GM21360 (cell line): ENCODE data around the gene JMJD8.
A peak's percentile ranks its signal among the peaks of the same experiment; 100 is the strongest.

Experiments used
- ATAC-seq: cut with Tn5 transposase; IDR thresholded peaks from one replicate; pipeline ENCODE4 v1.9.1; 2021; ENCODE audit warnings: mild to moderate bottlenecking, moderate library complexity; ENCODE audit not compliant: unreplicated experiment

JMJD8 gene

DNA sequence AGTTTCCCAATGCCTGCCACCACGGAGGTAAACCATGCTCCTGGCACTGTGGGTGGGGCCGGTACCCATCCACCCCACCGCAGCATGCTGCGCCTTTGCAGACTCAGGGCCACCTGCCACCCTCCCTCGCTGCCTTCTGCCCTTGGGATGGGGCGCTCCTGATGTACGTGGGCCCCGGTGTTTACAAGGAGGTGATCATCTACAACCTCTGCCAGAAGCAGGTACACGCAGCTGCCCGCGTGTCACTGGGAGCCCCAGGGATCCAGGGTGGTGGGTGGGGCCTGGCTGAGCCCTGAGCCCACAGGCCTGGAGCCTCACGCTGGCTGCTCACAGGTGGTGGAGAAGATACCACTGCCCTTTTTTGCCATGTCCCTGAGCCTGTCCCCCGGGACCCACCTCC, 17.6 kb downstream of the JMJD8 start:
- no peak for ATAC-seq

DNA sequence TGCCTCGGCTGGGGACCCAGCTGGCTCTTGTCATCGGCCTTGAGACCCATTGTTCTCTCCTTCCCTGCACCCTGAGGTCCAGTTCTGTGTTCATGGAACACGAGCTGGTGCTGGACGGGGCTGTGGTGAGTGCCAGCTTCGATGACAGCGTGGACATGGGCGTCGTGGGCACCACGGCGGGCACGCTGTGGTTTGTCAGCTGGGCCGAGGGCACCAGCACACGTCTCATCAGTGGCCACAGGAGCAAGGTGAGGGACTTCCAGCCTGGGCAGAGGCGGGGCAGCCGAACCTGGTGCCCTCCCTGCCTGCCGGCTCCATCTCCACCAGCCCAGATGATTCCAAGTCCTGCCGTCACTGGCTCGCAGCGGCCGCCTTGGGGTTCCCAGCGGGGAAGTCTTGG, 21.5 kb downstream of the JMJD8 start:
- no peak for ATAC-seq

DNA sequence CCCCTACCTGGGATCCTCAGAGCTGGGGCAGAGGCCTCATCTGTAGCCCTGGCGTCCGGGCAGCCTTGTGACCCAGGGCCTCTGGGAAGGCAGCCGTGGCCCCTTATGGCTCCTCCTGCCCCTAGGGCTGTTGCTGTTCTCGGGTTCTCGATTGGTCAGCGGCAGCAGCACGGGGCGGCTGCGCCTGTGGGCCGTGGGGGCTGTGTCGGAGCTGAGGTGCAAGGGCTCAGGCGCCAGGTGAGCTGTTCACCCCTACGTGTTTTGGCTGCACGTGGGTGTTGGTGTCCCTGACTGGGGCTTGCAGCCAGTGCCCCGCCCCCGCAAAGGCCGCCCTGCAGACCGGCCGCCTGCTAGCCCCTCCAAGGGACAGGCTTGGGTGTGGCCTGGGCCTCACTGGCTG, 22.0 kb downstream of the JMJD8 start:
- no peak for ATAC-seq

DNA sequence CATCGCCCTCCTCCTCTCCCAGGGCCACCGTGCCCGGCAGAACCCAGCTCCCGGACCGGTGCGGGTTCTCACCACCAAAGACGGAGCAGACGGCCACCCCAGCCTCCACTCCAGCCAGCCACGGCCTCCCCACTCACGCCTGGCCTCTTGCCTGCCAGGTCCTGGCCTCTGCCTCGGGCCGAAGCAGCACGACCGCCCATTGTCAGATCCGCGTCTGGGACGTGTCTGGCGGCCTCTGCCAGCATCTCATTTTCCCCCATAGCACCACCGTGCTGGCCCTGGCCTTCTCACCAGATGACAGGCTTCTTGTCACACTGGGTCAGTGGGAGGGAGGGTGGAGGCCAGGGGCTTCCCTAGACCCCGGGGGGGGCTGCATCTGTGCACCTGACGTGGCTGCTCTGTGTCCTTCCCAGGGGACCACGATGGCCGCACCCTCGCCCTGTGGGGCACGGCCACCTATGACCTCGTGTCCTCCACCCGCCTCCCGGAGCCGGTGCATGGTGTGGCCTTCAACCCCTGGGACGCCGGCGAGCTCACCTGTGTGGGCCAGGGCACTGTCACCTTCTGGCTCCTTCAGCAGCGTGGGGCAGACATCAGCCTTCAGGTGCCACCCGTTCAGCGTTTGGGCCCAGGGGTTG, 22.8 kb downstream of the JMJD8 start:
- no peak for ATAC-seq

DNA sequence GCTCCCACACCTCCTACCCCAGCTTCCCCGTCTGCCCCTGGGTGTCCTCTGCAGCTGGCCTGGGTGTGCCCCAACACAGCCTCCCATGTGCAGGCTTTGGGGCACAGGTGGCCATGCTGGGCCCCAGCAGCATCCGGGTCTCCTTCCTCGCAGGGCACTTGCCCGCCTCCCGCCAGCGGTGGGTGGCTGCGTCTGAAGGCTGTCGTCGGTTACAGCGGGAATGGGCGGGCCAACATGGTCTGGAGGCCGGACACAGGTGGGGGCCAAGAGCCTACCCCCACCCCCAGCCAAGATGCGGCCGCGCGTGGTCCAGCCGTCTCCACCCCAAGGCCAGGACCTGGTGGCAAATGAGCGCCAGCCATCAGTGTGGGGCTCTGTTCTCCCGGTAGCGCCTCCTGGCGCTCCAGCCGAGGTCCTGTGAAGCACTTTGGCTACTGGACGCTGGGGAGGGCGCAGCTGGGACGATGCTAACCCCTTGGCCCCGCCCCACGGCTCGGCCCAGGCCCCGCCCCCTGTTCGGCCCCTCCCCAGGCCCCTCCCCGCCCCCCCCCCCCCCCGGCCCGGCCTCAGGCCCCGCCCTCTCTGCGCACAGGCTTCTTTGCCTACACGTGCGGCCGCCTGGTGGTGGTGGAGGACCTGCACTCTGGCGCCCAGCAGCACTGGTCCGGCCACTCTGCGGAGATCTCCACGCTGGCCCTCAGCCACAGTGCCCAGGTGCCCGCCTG, 23.5 kb downstream of the JMJD8 start:
- peak; percentile 50 for ATAC-seq

DNA sequence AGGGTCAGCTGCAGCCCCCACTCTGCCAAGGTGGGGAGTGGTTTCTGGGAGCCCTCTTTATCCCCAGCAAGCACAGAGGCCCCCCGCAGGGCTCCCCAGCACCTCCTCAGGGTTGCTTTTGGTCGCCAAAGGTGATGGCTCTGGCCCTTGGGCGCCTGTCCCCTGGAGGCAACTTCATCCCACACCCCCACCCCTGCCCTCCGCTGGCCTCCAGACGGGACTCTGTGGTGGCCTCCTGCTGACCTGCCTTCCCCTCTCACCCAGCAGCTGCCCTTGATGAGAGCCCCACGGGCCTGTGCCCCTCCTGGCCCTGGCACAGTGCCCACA, 24.0 kb downstream of the JMJD8 start:
- no peak for ATAC-seq

DNA sequence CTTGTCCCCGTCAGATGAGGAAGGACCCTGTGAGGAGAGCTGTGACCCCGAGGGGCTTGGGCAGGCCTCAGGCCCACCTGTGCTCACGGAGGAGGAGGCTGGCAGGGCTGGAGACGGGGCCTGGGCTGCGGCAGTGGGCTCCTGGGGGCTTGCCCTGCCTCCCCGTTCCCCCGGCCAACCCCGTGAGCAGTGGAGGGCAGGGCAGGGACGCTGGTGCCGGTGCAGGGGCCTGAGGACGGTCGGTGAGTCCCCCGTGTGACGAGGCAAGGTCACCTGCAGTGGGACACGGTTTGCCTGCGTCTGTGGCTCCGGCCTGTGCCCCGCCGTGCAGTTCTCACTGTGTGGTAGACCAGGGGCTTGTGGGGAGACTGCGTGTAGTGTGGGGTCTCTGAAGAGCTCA, 24.5 kb downstream of the JMJD8 start:
- no peak for ATAC-seq

DNA sequence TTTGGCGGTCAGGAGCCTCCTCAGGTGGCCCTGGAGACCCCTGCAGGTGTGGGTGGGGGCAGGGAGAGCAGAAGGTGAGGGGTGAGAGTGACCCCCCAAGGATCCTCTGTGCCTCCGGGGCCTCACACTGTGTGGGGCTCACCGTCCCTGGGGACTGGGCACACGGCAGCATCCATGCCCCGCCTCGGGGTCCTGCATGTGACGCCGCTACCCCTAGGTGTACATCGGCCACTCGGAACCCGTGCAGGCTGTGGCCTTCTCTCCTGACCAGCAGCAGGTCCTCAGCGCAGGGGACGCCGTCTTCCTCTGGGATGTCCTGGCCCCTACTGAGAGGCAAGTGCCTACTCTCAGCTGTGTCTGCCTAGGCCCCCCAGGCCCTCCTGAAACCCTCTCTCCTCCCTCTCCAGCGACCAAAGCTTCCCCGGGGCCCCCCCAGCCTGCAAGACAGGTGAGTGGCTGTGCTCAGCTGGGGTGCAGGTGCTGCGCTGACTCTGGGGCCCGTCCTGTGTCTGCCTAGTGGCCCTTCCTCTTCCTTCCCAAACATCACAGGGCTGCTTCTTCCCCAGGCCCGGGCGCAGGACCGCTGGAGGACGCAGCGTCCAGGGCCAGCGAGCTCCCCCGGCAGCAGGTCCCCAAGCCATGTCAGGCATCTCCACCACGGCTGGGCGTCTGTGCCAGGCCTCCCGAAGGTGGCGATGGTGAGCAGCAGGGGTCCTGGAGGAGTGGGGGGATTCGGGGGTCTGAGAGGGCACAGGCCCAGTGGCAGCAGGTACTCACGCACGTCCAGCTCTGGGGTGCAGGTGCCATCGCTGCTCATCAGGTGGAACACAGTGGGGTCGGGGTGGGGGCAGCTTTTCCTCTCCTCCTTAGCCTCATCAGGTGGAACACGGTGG, 25.2 kb downstream of the JMJD8 start:
- no peak for ATAC-seq

DNA sequence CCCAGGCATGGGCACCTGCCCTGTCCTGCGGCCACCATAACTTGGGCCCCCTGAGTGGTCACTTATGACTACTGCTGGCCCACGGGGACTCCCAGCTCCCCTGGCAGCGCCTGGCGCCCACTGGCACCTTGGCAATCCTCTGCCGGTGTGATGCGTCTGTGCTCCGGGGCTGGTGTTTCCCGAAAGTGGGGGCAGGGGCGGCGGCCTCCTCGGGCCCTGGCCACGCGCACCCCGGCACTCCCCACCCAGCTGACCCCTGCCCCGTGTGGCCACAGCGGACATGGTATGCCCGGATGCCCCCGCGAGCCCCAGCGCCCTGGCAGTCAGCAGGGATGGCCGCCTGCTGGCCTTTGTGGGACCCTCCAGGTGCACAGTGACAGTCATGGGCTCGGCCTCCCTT, 26.6 kb downstream of the JMJD8 start:
- no peak for ATAC-seq

DNA sequence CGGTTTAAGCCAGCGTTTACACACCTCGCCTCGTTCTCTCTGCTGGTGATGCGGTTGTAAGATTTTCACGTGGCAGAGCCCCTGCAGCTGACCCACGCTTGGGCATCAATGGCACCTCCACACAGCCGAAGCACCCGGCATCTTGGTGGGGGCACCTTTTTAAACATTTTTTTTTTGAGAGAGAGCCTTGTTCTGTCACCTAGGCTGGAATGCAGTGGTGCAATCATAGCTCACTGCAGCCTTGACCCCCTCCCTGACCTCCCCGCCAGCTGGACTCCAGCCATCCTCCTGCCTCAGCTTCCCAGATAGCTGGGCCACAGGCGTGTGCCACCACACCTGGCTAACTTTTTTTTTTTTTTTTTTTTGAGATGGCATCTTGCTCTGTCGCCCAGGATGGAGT, 30.1 kb downstream of the JMJD8 start:
- ATAC-seq, result no peak

DNA sequence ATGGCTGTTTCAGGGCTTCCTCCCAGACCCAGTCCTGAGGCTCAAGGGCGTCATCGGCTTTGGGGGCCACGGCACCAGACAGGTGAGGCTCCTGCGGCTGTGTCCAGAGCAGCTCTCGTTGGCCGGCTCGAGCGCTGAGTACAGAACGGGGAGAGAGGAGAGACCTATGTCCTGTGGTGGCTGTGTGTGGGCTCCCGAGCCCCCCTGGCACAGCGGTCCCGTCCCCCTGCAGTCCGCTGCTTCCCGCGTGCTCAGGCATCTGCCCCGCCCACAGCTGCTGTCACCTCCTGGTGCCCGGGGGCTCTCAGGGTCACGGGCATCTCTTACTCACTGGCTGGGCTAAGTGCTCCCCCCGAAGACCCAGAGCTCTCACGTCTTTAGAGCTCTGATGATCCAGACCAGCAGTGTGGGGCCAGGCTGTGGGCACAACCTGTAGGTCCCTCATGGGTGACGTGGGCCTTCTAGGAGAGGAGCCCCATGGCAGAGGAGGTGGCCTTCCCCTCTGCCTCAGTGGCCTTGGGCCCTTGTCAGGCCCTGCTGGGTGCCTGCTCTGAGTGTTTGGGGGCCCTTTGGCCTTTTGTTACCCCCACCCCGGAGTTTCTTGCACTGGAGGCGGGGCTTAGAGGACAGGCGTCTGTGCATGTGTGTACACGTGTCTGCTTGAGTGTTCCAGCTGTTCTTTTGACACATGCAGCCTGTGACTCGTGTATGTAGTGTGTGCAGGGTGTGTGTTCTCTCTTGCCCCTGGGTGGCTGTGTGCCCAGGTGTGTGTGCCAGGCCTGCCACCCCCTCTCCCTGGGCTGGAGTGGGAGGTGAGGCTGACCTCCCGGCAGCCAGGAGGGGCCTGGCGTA, 31.5 kb downstream of the JMJD8 start:
- no peak for ATAC-seq

DNA sequence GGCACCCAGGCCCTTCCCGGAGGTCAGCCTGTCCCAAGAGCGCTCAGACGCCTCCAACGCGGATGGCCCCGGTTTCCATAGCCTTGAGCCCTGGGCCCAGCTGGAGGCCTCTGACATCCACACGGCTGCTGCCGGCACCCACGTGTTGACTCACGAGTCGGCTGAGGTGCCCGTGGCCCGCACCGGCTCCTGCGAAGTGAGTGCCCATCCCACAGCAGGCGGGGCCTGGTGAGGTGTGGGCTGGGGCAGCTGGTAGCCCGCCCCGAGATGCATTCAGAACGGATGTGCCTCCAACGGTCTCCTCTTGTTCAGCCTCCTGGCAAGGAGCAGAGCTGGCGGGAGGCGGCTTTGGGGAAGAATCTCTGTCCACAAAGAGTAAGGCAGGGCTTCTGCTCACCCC, 32.3 kb downstream of the JMJD8 start:
- ATAC-seq, result no peak

DNA sequence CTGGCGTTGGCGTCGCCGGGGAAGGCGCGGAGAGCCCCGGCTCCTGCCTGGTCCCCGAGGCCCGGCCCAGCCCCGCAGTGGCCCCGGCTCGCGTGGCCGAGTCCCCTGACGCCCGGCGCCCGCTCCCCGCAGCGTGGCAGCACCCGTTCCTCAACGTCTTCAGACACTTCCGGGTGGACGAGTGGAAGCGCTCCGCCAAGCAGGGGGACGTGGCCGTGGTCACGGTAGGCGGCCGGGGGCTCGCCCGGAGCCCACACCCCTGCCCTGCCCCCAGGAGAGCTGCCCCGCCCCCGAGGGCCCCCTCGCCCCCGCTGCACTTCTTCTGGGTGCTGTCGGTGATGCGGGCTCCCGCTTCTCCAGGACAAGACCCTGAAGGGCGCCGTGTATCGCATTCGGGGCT, 34.5 kb downstream of the JMJD8 start:
- ATAC-seq, result no peak

DNA sequence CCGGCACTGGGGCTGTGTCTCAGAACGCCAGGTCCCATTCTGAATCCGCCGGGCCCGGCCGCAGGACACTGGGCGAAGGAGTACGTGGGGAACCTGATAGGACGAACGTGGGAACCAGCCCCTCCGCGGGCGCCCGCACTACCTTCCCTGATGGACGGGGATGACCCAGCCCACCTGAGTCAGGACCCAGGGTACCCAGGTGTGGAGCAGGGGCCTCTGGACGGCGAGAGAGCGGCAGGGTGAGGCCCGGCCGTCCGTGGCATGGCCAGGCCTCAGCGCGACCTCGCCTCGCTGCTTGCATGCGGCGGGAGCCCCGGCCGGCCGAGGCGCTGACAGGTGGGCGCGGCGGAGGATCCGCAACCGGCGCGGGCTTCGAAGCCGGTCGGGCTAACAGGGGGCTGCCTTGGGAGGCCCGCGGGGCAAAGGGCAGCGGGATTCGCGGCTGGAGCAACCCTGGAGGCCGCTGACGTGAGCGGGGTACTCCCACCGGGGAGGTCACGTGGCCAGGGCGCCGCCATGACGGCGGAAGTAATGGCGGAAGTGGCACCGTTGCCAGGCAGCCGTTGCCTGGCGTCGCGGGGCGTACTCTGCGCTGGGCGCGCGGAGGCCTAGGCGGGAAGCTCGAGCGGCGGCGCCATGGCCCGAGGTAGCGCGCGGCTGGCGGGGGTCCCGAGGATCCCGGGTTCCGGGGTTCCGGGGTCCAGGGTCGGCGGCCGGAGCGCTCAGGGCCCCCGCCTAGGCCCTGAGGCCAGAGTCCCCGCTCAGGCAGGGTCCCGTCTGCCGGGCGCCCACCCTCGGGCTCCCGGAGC, 35.1 kb downstream of the JMJD8 start, which contains the start of gene WDR90:
WDR90 (plus strand) TSS at position 585 of the 809 bp plus-strand sequence; CDS start at position 637, 52 bp downstream.
- peak; percentile 69 for ATAC-seq

DNA sequence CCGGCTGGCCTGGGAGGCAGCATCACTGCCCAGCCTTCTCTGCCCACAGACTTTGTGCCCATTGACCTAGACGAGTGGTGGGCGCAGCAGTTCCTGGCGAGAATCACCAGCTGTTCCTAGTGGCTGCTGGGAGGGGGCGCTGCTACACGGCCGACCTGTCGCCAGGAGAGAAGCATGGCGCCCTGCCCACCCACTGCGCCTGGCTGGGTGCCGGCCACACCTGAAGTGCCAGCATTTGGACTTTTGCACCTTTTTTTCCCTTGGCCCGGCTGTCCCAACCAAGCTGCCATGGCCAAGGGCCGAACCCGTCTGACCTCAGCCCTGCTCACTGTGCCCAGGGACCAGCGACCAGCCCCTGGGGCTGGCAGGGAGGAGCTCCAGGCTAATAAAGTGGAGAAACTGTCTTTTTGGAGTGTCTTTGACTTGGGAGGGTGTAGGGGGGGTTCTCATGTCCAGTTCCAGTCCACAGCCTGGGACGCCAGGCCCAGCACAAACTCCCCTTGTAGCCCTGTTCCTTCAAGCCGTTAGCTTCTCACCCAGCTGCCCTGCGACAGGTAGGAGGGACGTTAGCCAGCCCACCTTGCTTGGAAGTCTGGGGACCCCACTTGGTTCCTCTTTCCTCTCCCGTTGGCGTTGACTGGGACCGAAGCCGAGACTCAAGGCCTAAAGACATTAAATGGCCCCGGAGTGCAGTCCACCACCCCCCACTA, 35.9 kb downstream of the JMJD8 start:
- no peak for ATAC-seq

DNA sequence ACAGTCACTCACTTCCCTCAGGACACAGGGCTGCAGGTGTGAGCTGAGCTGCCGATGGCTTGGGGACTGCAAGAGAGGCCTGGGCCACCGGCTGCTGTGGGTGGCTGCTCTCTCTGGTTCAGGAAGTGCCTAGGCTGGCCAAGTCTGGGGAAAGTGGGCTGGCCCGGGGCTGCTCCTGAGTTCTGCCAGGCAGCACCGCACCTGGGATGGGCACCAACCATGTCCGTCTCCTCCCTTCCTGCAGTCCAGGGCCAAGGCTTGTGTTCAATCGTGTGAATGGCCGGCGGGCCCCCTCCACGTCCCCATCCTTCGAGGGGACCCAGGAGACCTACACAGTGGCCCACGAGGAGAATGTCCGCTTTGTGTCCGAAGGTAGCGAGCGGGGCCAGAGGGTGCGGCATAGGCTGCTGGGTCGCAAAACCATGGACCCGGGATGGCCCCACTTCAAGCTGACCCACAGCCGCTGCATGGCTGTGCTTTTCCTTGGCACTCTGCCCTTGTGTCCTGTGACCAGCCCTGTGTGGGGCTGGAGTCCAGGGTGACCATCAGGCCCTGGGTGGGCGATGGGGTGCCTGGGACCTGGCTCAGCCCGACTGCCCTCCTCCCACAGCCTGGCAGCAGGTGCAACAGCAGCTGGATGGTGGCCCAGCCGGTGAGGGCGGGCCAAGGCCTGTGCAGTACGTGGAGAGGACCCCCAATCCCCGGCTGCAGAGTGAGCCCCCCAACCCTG, 36.8 kb downstream of the JMJD8 start:
- no peak for ATAC-seq

DNA sequence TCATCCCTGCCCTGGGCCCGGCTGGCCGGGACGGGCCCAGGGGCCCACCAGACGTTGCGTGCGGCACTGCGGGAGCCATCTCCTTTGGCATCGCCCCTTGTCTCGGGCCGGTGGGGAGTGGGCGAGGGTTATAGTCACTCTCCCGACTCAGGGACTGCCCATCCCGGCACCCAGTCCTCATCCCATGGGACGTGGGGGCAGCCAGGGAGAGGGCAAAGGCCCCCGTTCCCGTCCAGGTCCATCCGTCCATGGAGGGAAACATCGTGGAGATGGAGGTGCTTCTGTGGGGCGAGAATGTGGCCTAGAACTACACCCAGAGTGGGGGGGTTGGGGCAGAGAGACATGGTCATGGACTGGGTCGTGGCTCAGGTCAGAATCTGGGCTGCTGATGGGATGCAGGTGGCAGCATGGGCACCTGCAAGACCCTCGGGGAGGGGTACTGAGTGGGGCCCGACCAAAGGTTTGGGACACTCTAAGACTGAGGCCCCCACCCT, 37.4 kb downstream of the JMJD8 start:
- no peak for ATAC-seq

DNA sequence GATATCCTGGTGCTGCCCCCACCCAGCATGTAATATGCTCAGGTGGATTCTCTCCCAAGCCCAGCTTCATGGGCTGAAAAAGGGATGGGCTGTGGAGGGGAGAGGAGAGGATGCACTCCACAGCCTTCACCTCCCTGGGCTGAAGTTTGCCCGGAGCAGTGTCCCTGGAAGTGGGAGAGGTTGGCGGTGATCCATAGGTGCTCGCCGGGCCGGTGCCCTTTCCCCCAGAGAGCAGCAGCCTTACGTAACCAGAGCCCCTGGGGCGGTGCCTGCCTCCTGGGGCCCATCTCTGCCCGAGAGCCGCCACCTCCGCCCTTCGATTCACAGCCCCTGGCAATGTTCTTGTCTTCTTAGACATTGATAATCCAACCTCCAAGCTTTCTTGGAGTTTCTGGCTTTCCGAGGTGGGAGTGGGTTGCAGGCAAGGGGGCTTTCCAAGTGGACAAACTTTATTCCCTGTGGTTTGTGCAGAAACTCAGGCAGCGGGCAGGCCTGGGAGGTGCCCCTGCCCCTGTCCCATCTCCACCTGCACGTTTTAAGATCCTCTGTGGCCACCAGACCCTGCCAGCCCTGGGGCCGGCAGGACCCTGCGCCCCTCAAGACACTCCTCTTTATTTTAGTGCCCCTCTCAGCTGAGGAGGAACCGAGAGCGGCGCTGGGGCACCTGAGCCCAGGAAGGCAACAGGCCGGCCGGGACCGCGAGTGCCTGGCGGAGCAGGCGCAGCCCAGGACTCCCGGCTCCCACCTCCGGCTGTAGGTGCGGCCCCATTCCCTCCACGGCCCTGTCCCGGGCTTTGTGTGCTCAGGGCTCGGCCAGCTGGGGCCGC, 38.1 kb downstream of the JMJD8 start:
- no peak for ATAC-seq
